Effector CD4-positive, alpha-beta T cell (primary cell): ENCODE data around the gene SYNE2.
"Not testable (repeated sequence)": the region's sequence is repeated elsewhere in the genome, so short reads cannot be mapped to it uniquely, and the experiment has no call there.

Experiments
- DNase-seq: peaks from one replicate; pipeline ENCODE4 v3.0.0-alpha.2; 2020

SYNE2 gene

GRCh38 chr14:63869940-63870752 is 17.3 kb downstream of the SYNE2 start:
- DNase-seq: not testable (repeated sequence)

GRCh38 chr14:63870753-63871037 is 17.9 kb downstream of the SYNE2 start:
- DNase-seq: not testable (repeated sequence)

- DNase-seq: no peak
Measured at GRCh38 chr14:63874223-63874622, 21.4 kb downstream of the SYNE2 start.

GRCh38 chr14:63875311-63875710 is 22.5 kb downstream of the SYNE2 start:
- no peak for DNase-seq

GRCh38 chr14:63877550-63877939 is 24.7 kb downstream of the SYNE2 start:
- DNase-seq: no peak

- no peak for DNase-seq
Measured at GRCh38 chr14:63878052-63878451, 25.2 kb downstream of the SYNE2 start.

GRCh38 chr14:63878792-63879191 is 26.0 kb downstream of the SYNE2 start:
- DNase-seq: no peak

GRCh38 chr14:63881926-63882325 is 29.1 kb downstream of the SYNE2 start:
- DNase-seq: no peak

GRCh38 chr14:63887899-63888298 is 35.1 kb downstream of the SYNE2 start:
- no peak for DNase-seq

GRCh38 chr14:63890553-63890952 is 37.7 kb downstream of the SYNE2 start:
- no peak for DNase-seq

GRCh38 chr14:63891148-63891975 is 38.6 kb downstream of the SYNE2 start:
- no peak for DNase-seq

- DNase-seq: no peak
Measured at GRCh38 chr14:63892265-63892664, 39.5 kb downstream of the SYNE2 start.

GRCh38 chr14:63893701-63894458 is 41.1 kb downstream of the SYNE2 start:
- no peak for DNase-seq

- no peak for DNase-seq
Measured at GRCh38 chr14:63895510-63895909, 42.7 kb downstream of the SYNE2 start.

GRCh38 chr14:63896278-63896720 is 43.5 kb downstream of the SYNE2 start:
- no peak for DNase-seq

- DNase-seq: no peak
Measured at GRCh38 chr14:63897721-63898163, 44.9 kb downstream of the SYNE2 start.

GRCh38 chr14:63899953-63900352 is 47.1 kb downstream of the SYNE2 start:
- DNase-seq: no peak

GRCh38 chr14:63901434-63902085 is 48.8 kb downstream of the SYNE2 start:
- DNase-seq: no peak

GRCh38 chr14:63902375-63902976 is 49.7 kb downstream of the SYNE2 start:
- DNase-seq: no peak

- no peak for DNase-seq
Measured at GRCh38 chr14:63904724-63905123, 51.9 kb downstream of the SYNE2 start.

GRCh38 chr14:63905370-63905769 is 52.6 kb downstream of the SYNE2 start:
- DNase-seq: no peak

- no peak for DNase-seq
Measured at GRCh38 chr14:63908667-63909264, 56.0 kb downstream of the SYNE2 start.
